Activated CD8-positive, alpha-beta memory T cell treated with anti-CD3 and anti-CD28 coated beads for 48 hours (primary cell): ENCODE results near the gene MROH8.
"Not testable (repeated sequence)": the region's sequence is repeated elsewhere in the genome, so short reads cannot be mapped to it uniquely, and the experiment has no call there.

Experiments
- DNase-seq, 3 experiments: peaks; one replicate each; pipeline ENCODE4 v3.0.0-alpha.2; 2020; ENCODE audit warnings: low read depth in 2 of 3, low spot score in 2 of 3

The MROH8 gene

DNA sequence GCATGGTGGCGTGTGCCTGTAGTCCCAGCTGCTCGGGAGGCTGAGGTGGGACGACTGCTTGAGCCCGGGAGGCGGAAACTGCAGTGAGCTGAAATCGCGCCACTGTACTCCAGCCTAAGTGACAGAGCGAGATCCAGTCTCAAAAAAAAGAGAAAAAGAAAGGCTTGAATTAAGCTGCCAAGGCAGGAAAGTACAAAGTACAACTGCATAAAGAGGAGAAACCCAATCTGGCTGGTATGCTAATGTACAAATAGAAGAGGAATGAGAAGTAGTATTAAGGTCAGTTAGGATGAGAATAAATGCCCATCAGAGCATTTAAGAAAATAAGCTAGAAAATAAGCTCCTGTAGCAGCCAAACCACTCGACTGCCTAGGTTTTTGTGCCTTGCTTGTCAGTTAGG lies 23.4 kb downstream of the MROH8 start:
- no peak for DNase-seq

- DNase-seq: no peak
These were observed 24.6 kb downstream of the MROH8 start for GRCh38 chr20:37154684-37155298.

GRCh38 chr20:37152284-37152683 lies 27.1 kb downstream of the MROH8 start:
- no peak for DNase-seq

DNA sequence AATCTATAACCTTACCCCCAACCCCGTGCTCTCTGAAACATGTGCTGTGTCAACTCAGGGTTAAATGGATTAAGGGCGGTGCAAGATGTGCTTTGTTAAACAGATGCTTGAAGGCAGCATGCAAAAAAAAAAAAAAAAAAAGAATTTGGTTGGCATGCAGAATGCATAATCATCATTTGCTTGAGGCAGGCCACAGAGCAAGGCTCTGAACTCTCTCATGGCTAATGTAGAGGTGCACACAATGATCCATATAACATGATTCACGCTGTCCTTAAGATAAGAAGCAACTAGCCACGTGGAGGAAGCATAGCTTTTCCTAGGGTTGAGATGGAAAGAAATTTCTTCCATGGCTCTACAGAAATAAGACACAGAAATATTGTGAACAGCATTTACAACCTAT lies 27.8 kb downstream of the MROH8 start:
- DNase-seq: no peak

DNA sequence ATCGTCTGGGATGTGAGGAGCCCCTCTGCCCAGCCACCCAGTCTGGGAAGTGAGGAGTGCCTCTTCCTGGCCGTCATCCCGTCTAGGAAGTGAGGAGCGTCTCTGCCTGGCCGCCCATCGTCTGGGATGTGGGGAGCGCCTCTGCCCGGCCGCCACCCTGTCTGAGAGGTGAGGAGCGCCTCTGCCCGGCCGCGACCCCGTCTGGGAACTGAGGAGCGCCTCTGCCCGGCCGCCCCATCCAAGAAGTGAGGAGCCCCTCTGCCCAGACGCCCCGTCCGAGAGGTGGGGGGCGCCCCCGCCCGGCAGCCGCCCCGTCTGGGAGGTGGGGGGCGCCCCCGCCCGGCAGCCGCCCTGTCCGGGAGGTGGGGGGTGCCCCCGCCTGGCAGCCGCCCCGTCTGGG lies 28.5 kb downstream of the MROH8 start:
- not testable (repeated sequence) for DNase-seq

DNA sequence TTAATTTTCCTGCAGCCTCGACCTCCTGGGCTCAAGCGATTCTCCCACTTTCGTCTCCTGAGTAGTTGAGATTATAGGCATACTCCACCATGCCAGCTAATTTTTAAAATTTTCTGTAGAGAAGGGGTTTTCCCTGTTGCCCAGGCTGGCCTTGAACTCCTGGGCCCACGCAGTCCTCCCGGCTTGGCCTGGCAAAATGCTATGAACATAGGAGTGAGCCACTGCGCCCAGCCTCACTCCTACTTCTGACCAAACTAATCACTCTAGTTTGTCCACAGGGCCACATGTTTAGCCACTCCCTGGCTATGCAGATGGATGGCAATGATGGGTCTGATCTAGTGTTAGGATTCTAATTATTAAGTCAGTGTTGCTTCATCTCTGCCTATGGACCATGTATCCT lies 32.1 kb downstream of the MROH8 start:
- no peak for DNase-seq

DNA sequence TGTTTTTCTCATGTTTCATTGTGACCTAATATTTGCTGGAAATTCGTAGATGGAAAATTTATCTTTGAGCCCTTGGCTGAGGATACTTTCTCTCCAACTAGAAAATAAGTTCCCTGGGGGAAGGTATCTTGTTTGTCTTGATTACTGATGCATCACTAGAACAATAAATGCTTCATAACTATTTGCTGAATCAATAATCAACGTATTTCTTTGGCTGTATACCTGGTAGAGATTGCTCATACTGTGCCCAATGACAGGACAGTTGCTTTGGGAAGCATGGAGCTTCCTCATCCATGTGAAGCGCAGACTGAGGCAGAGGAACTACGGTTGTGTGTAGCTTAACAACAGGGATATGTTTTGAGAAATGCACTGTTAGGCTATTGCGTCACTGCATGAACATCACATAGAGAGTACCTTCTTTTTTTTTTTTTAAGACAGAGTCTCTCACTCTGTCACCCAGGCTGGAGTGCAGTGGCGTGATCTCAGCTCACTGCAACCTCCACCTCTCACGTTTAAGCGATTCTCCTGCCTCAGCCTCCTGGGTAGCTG lies 34.4 kb downstream of the MROH8 start:
- DNase-seq: no peak

DNA sequence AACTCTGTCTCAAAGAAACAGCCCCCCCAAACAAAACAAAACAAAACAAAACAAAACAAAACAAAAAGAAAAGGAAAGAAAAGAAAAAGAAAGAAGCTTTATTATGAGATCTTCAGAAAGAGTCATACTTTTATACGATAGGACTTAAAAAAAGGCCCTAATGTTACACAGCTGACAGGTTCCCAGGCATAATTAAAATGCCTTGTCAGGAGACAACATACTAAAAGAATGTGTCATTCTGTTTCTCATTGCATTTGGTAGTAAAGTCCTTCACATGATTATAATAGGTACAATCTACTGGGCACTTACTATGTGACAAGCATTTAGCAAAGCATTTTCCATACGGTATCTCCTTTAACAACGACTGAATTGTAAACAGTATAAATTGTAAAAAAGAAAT lies 36.6 kb downstream of the MROH8 start:
- DNase-seq: no peak

GRCh38 chr20:37137547-37137946 lies 41.8 kb downstream of the MROH8 start:
- DNase-seq: no peak

DNA sequence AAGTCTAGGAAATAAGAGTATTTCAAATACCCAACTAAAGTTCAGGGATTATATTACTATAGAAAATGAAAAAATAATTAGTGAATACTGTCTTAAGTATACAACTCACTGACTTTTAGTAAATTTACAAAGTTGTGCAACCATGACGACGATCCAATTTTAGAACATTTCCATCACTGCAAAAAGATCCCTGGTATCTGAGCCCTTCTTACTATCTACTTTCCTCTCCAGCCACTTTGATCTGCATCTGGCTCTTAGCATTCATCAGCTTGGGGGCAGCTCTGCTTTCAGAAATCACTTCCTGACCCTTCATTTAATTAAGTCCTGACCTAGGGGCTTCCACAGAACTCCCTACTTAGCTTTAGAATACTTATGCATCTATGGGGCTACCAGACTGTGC lies 45.4 kb downstream of the MROH8 start:
- DNase-seq: no peak

GRCh38 chr20:37131486-37131885 lies 47.9 kb downstream of the MROH8 start:
- no peak for DNase-seq

GRCh38 chr20:37128803-37129202 lies 50.5 kb downstream of the MROH8 start:
- no peak for DNase-seq

DNA sequence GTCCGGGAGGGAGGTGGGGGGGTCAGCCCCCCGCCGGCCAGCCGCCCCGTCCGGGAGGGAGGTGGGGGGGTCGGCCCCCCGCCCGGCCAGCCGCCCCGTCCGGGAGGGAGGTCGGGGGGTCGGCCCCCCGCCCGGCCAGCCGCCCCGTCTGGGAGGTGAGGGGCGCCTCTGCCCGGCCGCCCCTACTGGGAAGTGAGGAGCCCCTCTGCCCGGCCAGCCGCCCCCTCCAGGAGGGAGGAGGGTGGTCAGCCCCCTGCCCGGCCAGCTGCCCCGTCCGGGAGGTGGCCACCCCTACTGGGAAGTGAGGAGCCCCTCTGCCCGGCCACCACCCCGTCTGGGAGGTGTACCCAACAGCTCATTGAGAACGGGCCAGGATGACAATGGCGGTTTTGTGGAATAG lies 53.1 kb downstream of the MROH8 start:
- not testable (repeated sequence) for DNase-seq

GRCh38 chr20:37123441-37123840 lies 55.9 kb downstream of the MROH8 start:
- no peak for DNase-seq

DNA sequence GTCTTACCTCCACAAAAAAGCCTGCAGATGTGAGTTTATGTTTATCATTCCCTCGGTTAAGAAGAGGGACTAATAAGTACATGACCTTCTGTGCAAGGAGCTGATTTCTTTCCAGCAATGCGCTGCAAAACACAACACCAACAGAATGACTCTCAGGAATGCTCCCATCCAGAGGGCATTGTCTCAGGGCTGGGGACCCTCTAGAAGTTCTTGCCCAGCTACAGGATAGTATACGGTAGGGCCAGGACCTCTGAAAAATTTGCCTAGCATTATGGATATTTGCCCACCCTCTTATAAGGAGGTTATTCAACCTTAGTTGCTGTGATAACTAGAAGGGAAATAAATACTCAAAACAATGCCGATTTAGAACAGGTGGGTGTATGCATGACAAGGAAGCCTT lies 58.9 kb downstream of the MROH8 start:
- DNase-seq: no peak

GRCh38 chr20:37119356-37120036 lies 59.9 kb downstream of the MROH8 start:
- no peak for DNase-seq

- DNase-seq: no peak
These were observed 65.3 kb downstream of the MROH8 start for GRCh38 chr20:37114012-37114411.

- DNase-seq: no peak
These were observed 67.4 kb downstream of the MROH8 start for GRCh38 chr20:37111926-37112455.

DNA sequence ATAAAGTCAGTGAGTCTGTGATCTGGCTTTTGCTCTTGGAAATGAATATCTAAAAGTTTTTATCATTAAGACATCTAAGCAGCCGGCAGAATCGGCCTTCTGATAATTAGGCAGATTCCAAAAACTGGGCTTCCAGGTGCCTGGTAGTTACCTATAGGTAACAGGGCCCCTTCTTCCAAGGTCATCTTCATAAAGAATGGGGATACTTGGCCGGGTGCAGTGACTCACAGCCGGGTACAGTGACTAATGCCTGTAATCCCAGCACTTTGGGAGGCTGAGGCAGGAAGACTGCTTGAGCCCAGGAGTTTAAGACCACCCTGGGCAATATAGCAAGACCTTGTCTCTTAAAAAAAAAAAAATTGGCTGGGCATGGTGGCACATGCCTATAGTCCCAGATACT lies 70.7 kb downstream of the MROH8 start:
- DNase-seq: no peak

DNA sequence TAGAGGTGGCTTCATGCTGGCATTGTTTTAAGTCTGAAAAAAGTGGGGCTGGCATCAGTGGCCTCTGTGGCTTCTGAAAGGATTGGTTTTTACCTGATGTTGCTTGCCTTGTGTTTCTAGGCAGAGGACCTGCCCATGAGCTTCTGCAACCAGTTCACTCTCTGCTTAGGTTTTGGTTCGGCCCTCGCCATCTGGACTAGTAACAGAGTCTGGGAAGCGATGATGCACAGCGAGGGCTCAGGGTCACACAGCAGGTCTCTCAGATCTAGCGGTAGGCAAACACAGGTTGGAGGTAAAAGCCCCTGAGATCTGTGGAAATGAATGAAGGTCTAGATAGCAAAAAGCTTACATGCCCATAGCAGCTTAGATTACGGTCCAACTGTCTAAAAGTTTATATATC lies 76.8 kb downstream of the MROH8 start:
- no peak for DNase-seq

DNA sequence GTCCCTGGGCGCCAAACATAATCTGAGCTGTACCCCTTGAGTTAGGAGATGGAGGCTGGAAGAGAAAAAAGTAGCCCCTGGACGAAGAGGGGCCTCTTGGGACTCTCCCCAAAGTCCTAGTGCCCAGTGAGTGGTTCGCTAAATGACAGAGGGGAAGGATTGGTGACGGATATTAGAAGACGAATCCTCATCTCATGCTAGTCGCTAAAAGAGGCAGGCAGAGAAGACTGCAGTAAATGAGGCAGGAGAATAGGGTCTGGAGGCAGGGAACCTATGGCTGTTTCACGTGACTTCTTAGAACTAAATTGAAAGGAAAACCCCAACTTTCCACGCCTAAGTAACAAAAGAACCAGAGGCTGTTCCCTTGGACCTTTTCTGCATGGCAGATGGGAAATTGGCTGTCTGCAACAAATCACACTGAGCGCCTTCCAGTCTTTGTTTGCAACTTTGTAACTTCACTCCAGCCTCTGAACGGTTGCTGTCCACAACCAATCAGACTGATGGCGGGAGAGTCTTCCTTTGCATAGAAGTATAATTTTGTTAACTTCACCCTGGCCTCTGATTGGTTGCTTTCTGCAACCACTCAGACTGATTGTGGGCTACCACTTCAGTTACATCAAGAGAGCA lies 82.8 kb downstream of the MROH8 start:
- no peak for DNase-seq
